Dermis microvascular lymphatic vessel endothelial cell (primary cell): ENCODE data around the gene OOSP4B. TPM values are rescaled to one million over a fixed set of nuclear protein-coding genes. Genes with fewer than 3 reads are reported as not detected.
"Not testable (repeated sequence)": the region's sequence is repeated elsewhere in the genome, so short reads cannot be mapped to it uniquely, and the experiment has no call there.

Source experiments
- DNase-seq, 2 donors: peaks; one replicate each; pipeline versions ENCODE4 v3.0.0 to v3.0.0-alpha.2; 2010; ENCODE audit warnings: low read depth in 2 of 2
- total RNA-seq: library from RNA; depleted of rRNA; stranded (reverse); fragments of >200 nt; gene quantifications from 2 replicates; pipeline ENCODE4 v1.2.1, GENCODE V29; 2014

Gene OOSP4B
- total RNA-seq, 1 donor from 2014 or later = not detected

DNA sequence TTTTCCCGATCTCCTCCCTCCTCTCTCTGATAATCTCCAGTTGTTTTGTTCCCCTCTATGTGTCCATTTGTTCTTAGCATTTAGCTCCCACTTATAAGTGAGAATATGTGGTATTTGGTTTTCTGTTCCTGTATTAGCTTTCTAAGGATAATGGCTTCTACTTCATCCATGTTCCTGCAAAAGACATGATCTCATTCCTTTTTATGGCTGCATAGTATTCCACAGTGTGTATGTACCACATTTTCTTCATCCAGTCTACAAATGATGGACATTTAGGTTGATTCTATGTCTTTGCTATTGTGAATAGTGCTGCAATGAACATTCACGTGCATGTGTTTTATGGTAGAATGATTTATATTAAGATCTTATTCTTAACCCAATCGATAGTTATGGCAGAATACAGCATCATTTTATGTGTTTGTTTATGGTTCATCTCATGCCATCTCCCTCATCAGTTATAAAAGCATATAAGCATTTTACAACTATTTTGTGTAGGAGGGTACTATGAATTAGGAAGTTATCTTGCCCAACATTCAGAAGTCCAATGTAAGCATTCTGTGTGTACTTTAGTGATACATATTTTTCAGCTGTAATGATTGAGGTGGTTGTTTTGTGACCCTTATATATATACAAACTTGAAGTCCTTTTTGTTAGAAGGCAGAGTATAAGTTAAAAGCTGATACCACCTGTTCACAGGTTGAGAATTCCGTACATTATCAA, 42.7 kb downstream of the OOSP4B start:
- DNase-seq = no peak

DNA sequence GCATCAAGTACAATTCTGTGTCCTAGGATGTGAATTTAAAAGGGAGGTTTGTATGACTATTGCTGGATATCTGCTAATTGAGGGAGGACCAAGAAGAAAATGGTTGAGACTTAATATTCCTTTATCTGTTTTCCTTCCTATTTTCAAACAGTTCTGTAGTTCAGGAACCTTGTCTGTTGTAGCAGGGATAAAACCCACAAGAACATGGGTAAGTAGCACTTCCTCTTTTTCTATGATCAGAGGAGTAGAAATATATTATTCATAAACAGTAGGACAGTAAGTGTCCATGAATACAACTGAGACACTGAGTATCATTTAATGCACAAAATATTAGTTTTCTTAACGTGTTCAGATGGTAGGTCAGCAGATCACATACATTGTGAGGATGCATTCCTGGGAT, 47.1 kb downstream of the OOSP4B start:
- DNase-seq = no peak

DNA sequence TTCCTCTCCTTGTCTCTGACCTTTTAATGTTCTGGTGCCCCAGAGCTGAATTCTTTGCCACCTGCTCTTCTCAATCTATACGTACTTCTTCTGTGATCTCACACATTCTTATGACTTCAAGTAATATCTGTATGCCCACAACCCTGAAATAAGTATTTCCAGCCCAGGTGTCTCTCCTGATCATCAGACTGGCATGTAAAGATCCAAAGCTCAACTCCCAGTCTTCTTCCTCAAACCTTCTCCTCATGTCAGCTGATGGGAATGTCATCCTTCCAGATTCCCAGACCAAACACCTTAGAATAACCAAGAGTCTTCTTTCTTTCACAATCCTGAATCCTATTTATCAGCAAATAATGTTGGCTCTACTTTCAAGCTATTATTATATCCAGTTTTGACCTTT, 48.8 kb downstream of the OOSP4B start:
- no peak for DNase-seq

GRCh38 chr11:60069450-60069849, 52.5 kb downstream of the OOSP4B start:
- no peak for DNase-seq

- not testable (repeated sequence) for DNase-seq
Observed at GRCh38 chr11:60071644-60072043, 54.7 kb downstream of the OOSP4B start.

DNA sequence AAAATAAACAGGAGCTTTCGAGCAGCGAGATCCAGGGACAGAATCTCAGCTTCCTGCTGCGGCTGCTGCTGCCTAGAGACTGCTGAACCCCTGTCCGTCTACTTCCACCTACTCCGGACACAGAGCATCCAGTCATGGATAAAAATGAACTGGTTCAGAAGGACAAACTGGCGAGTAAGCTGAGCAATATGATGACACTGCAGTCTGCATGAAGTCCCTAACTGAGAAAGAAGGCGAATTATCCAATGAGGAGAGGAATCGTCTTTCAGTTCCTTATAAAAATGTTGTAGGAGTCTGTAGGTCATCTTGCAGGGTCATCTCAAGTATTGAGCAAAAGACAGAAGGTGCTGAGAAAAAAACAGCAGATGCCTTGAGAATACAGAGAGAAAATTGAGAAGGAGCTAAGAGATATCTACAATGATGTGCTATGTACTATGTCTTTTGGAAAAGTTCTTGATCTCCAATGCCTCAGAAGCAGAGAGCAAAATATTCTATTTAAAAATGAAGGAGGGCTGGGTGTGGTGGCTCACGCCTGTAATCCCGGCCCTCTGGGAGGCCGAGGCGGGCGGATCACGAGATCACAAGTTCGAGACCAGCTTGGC, 60.3 kb downstream of the OOSP4B start:
- DNase-seq = no peak

DNA sequence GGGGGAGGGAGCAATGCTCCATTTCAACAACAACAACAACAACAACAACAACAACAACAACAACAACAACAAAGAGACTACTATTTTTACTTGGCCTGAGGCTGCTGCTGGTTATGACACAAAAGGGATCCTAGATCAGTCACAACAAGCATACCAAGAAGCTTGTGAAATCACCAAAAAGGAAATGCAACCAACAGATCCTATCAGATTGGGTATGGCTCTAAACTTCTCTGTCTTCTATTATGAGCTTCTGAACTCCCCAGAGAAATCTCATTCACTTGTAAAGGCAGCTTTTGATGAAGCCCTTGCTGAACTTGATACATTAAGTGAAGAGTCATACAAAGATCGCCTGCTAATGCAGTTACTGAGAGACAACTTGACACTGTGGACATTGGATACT, 61.0 kb downstream of the OOSP4B start:
- no peak for DNase-seq

DNA sequence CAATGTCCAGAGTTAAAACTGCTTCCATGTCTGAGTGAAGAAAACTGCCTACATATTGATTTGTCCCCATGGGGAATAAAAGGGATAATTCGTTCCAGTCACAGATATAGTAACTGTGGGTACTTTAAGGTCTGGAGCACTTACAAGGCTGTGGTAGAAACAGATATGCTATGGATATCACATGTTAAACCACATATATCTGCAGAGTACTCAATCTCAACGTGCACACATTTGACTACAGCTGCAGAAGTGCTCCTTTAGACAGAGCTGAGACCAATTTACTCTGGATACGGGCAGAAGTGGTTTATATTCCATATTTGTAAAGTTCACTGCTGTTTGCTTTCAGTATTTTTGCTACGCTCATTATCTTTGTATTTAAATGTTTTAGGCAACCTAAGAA, 61.8 kb downstream of the OOSP4B start:
- DNase-seq = no peak

DNA sequence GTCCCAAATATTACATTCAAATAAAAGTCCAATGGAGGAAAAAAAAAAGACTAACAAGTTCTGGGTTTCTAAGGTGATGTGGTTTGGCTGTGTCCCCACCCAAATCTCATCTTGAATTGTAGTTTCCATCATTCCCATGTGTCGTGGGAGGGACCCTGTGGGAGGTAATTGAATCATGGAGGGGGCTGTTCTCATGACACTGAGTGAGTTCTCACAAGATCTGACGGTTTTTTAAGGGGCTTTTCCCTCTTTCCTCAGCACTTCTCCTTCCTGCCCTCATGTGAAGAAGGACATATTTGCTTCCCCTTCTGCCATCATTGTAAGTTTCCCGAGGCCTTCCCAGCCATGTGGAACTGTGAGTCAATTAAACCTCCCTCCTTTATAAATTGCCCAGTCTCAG, 63.6 kb downstream of the OOSP4B start:
- no peak for DNase-seq

Other genes with a start within 250 kb of the OOSP4B start
- 20.2 and 29.3 TPM in 2 replicates for gene MRPL16, start 206.4 kb upstream of the OOSP4B start, total RNA-seq
- not detected in 2 replicates for gene CBLIF, start 171.7 kb upstream of the OOSP4B start, total RNA-seq
- not detected in 2 replicates for gene TCN1, start 150.7 kb upstream of the OOSP4B start, total RNA-seq
- 0.13 TPM in 2 replicates for gene OOSP3, start 138.4 kb upstream of the OOSP4B start, total RNA-seq
- 0.13 TPM in 1 of 2 replicates, not detected in the other for gene OOSP1, start 78.7 kb upstream of the OOSP4B start, total RNA-seq
- gene OOSP4A, start 53.1 kb upstream of the OOSP4B start, total RNA-seq = not detected in 2 replicates
- not detected in 2 replicates for gene OOSP2, start 23.2 kb downstream of the OOSP4B start, total RNA-seq
- not detected in 2 replicates for gene MS4A3, start 39.5 kb downstream of the OOSP4B start, total RNA-seq
- not detected in 2 replicates for gene MS4A2, start 71.5 kb downstream of the OOSP4B start, total RNA-seq
- 0.26 and 0.63 TPM in 2 replicates for gene MS4A6A, start 165.9 kb downstream of the OOSP4B start, total RNA-seq
- gene MS4A4E, start 226.0 kb downstream of the OOSP4B start, total RNA-seq = not detected in 2 replicates